Ascending aorta (tissue), 2 donors: Measurements from ENCODE around the gene NRXN3. TPM values are rescaled to one million over a fixed set of nuclear protein-coding genes. Genes with fewer than 3 reads are reported as not detected.

Experiments
- DNase-seq, 2 donors: peaks; one replicate each; pipeline ENCODE4 v3.0.0-alpha.2; 2019; ENCODE audit warnings: low spot score in 2 of 2
- H3K27ac ChIP-seq, 2 donors: fragments of 200-600 bp; sonication (generic); one replicate each; pipeline ENCODE4 v1.5.1; 2016 to 2017; ENCODE audit warnings: mild to moderate bottlenecking in 1 of 2
- H3K27me3 ChIP-seq: fragments of 200-600 bp; sonication (generic); one replicate; pipeline ENCODE4 v1.5.1; 2017
- H3K36me3 ChIP-seq, 2 donors: fragments of 200-600 bp; sonication (generic); one replicate each; pipeline ENCODE4 v1.5.1; 2016
- H3K4me1 ChIP-seq, 2 donors: fragments of 200-600 bp; sonication (generic); one replicate each; pipeline ENCODE4 v1.5.1; 2016 to 2017; ENCODE audit warnings: mild to moderate bottlenecking in 1 of 2
- H3K4me3 ChIP-seq, 2 donors: fragments of 200-600 bp; sonication (generic); one replicate each; pipeline ENCODE4 v1.5.1; 2016 to 2017; ENCODE audit warnings: mild to moderate bottlenecking in 1 of 2
- H3K9me3 ChIP-seq, 2 donors: fragments of 200-600 bp; sonication (generic); one replicate each; pipeline ENCODE4 v1.5.1; 2016
- intact Hi-C: fragments of 100-400 bp; cut with DNase I; formaldehyde crosslinking; loops from one replicate; pipeline ENCODE4 v1.15.1; 2023
- total RNA-seq: library from RNA; depleted of rRNA; stranded (reverse); fragments of >200 nt; gene quantifications from one replicate; pipeline ENCODE4 v1.1.0, GENCODE V29; 2016
- TF ChIP-seq, protein P1 (sequence below), 3 experiments: fragments of 200-600 bp in 2 of 3; fragments of 450-650 bp in 1 of 3; sonication (generic) in 2 of 3; IDR thresholded peaks; one replicate each; pipeline ENCODE4 v1.5.1; 2016 to 2019; ENCODE audit warnings: antibody characterized with exemption in 3 of 3, mild to moderate bottlenecking in 1 of 3, moderate library complexity in 1 of 3

Gene NRXN3
- total RNA-seq, 1 donor from 2014 or later = 21.0 TPM

- TF ChIP-seq, protein P1, sequence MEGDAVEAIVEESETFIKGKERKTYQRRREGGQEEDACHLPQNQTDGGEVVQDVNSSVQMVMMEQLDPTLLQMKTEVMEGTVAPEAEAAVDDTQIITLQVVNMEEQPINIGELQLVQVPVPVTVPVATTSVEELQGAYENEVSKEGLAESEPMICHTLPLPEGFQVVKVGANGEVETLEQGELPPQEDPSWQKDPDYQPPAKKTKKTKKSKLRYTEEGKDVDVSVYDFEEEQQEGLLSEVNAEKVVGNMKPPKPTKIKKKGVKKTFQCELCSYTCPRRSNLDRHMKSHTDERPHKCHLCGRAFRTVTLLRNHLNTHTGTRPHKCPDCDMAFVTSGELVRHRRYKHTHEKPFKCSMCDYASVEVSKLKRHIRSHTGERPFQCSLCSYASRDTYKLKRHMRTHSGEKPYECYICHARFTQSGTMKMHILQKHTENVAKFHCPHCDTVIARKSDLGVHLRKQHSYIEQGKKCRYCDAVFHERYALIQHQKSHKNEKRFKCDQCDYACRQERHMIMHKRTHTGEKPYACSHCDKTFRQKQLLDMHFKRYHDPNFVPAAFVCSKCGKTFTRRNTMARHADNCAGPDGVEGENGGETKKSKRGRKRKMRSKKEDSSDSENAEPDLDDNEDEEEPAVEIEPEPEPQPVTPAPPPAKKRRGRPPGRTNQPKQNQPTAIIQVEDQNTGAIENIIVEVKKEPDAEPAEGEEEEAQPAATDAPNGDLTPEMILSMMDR (IDR thresholded peaks at IDR 0.05) = no peak
- intact Hi-C loops = no loop called here
- Histone ChIP-seq H3K4me3 (no peak overlapping the region), H3K27me3 (no peaks in the 10 kb centered on the region), H3K4me1 (no peaks in the 10 kb centered on the region), H3K27ac (no peak overlapping the region), H3K36me3 (no peaks in the 10 kb centered on the region), H3K9me3 (no peaks in the 10 kb centered on the region)
- no peak for DNase-seq
Measured at GRCh38 chr14:79826362-79826761, 1656.2 kb downstream of the NRXN3 start.

GRCh38 chr14:79829405-79830166 is 1659.4 kb downstream of the NRXN3 start:
- intact Hi-C loops = no loop called here
- no peaks in the 10 kb centered on the region for H3K9me3 ChIP-seq
- H3K27me3 ChIP-seq = no peaks in the 10 kb centered on the region
- DNase-seq = no peak
- H3K4me3 ChIP-seq = no peak overlapping the region
- no peaks in the 10 kb centered on the region for H3K36me3 ChIP-seq
- no peaks in the 10 kb centered on the region for H3K4me1 ChIP-seq
- H3K27ac ChIP-seq = no peak overlapping the region
- TF ChIP-seq, protein P1 (IDR thresholded peaks at IDR 0.05) = no peak

DNA sequence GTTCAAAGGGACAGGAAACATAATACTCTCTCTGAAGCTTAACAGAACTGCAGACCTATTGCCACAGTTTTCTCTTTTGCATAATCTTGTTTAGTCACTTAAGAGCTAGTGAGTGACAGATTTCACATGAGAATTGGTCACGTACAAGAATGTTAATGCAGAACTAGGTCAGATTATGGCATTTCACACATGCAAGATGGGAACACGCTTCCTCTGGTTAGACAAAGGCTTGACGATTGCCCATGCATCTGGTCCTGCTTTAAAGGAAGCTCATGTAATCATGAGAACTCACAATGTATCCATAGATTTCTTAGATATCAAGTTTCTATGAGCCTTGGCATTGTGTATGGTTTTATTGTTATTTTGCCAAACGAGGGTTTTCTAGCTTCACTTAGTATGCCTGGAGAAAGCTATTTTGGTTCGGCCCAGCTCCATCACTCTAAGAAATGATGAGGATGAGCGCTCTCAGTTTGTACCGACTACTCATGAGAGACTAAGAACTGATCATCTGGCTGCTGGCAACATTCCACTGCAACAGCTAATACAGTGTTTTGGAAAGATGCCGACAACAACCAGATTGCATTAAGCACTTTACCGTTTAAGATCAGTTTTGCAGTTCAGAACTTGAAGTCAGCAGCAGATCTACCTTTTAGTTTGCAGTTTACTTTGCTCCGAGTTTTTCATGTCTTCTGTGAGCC is 1661.2 kb downstream of the NRXN3 start:
- no peak for DNase-seq
- H3K27ac ChIP-seq = no peak overlapping the region
- H3K9me3 ChIP-seq = no peaks in the 10 kb centered on the region
- no peak overlapping the region for H3K4me3 ChIP-seq
- no peaks in the 10 kb centered on the region for H3K36me3 ChIP-seq
- H3K27me3 ChIP-seq = no peaks in the 10 kb centered on the region
- intact Hi-C loops = no loop called here
- TF ChIP-seq, protein P1 (IDR thresholded peaks at IDR 0.05) = no peak
- no peaks in the 10 kb centered on the region for H3K4me1 ChIP-seq

DNA sequence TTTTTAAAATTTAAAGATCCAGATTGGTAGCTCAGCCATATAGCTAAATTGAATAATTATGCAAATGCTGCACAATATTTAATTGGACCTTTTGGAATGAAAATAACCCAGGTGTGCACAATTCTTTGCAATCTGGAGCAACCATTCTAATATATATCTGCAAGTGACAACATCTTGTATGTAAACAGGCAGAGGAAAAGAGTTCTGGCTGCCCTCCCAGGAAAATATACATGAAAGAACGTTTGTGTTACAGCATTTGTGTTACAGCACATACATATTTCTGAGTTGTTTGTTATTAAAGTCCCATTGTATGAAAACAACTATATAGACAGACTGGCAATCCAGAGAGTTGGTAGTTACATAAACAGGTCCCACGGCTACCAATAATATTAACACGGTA is 1663.6 kb downstream of the NRXN3 start:
- Histone ChIP-seq H3K4me3 (no peak overlapping the region), H3K27me3 (no peaks in the 10 kb centered on the region), H3K27ac (no peak overlapping the region), H3K36me3 (no peaks in the 10 kb centered on the region), H3K4me1 (no peaks in the 10 kb centered on the region), H3K9me3 (no peaks in the 10 kb centered on the region)
- DNase-seq = no peak
- TF ChIP-seq, protein P1 (IDR thresholded peaks at IDR 0.05) = no peak
- intact Hi-C loops = no loop called here

DNA sequence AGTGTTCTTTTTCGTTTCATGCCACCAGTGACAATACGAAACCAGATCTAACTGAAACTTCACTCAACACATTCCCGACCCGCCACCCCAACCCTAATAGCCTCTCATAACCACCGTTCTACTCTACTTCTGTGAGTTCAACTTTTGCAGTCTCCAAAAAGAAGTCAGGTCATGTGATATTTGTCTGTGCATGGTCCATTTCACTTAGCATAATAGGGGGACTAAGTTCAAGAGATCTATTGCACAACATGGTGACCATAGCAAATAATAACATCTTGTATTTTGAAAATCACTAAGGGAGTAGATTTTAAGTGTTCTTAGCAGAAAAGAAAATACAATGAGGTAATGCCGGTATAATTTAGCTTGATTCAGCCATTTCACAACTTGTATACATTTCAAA is 1664.7 kb downstream of the NRXN3 start:
- Histone ChIP-seq H3K4me3 (no peak overlapping the region), H3K27ac (no peak overlapping the region), H3K27me3 (no peaks in the 10 kb centered on the region), H3K36me3 (no peaks in the 10 kb centered on the region), H3K9me3 (no peaks in the 10 kb centered on the region), H3K4me1 (no peaks in the 10 kb centered on the region)
- intact Hi-C loops = no loop called here
- no peak for DNase-seq
- TF ChIP-seq, protein P1 (IDR thresholded peaks at IDR 0.05) = no peak
